ENCODE results near the gene EGFL7.

- TF ChIP-seq ZNF274 (IDR thresholded peaks at IDR 0.05; ENCODE audit: low read depth, low read length) (no peak), SUZ12 (IDR thresholded peaks at IDR 0.05; ENCODE audit: extremely low read depth, insufficient read depth, insufficient read length) (no peak), YY1 (IDR thresholded peaks at IDR 0.05; ENCODE audit: insufficient read depth, insufficient read length) (no peak)
Measured at GRCh38 chr9:136670576-136671253, 8.0 kb downstream of the EGFL7 start.

All from NT2/D1 (cell line).